SK-N-SH (cell line): Measurements from ENCODE around the gene SUMF2. TPM values are rescaled to one million over a fixed set of nuclear protein-coding genes. Genes with fewer than 3 reads are reported as not detected.

Source experiments
- CTCF ChIA-PET: fragments of 300-600, 350-600 bp; formaldehyde crosslinking; extraction: SDS; loops from one replicate; lab custom pipeline; 2021; lab: Yijun Ruan, JAX
- POLR2A ChIA-PET: fragments of 350-600 bp; sonication (Branson Sonifier 250); formaldehyde crosslinking; extraction: SDS; loops from one replicate; lab custom pipeline; 2020; ENCODE audit warnings: antibody characterized with exemption, inconsistent platforms; lab: Yijun Ruan, JAX
- DNase-seq: peaks from one replicate; pipeline ENCODE4 v3.0.0; 2012
- H2AFZ ChIP-seq: fragments of 200-600 bp; sonication (generic); 2 replicates; pipeline ENCODE4 v1.8.1; 2016; ENCODE audit warnings: antibody characterized with exemption, mild to moderate bottlenecking, low read depth
- H3F3A ChIP-seq: fragments of 200-600 bp; sonication (generic); replicated peaks from 2 replicates; pipeline ENCODE3; 2016; ENCODE audit warnings: antibody characterized with exemption, mild to moderate bottlenecking; ENCODE audit not compliant: insufficient read depth
- H3K27ac ChIP-seq, 2 experiments: fragments of 200-500 bp in 1 of 2; fragments of 200-600 bp in 1 of 2; sonication (Bioruptor generic) in 1 of 2; sonication (generic), shearing (Covaris generic) in 1 of 2; 2 replicates each; pipeline versions ENCODE4 v1.5.1 to v1.6.1; 2014 to 2016; ENCODE audit warnings: low read depth in 2 of 2, inconsistent platforms in 1 of 2, low read length in 1 of 2, mild to moderate bottlenecking in 1 of 2, mixed read lengths in 1 of 2
- H3K27me3 ChIP-seq: fragments of 200-600 bp; sonication (generic), shearing (Covaris generic); 2 replicates; pipeline ENCODE4 v1.6.1; 2016; ENCODE audit warnings: mixed run types; ENCODE audit not compliant: insufficient read depth
- H3K36me3 ChIP-seq, 2 experiments: fragments of 200-500 bp in 1 of 2; fragments of 200-600 bp in 1 of 2; sonication (Bioruptor generic) in 1 of 2; sonication (generic) in 1 of 2; replicated peaks in 1 of 2; 2 replicates each; pipeline versions ENCODE3 to v1.5.1; 2014 to 2016; ENCODE audit warnings: low read length in 1 of 2, mild to moderate bottlenecking in 1 of 2; ENCODE audit not compliant: insufficient read depth in 2 of 2, control insufficient read depth in 1 of 2
- H3K4me1 ChIP-seq, 2 experiments: fragments of 200-500 bp in 1 of 2; fragments of 200-600 bp in 1 of 2; sonication (Bioruptor generic) in 1 of 2; sonication (generic), shearing (Covaris generic) in 1 of 2; 2 replicates each; pipeline versions ENCODE4 v1.5.1 to v1.6.1; 2014 to 2016; ENCODE audit warnings: low read depth in 1 of 2, low read length in 1 of 2, mixed run types in 1 of 2; ENCODE audit not compliant: insufficient read depth in 2 of 2, control insufficient read depth in 1 of 2
- H3K4me2 ChIP-seq: fragments of 200-600 bp; sonication (generic), shearing (Covaris generic); 2 replicates; pipeline ENCODE4 v1.6.1; 2017; ENCODE audit warnings: mixed run types
- H3K4me3 ChIP-seq, 2 experiments: fragments of 200-500 bp in 1 of 2; fragments of 200-600 bp in 1 of 2; sonication (Bioruptor generic) in 1 of 2; sonication (generic), shearing (Covaris generic) in 1 of 2; 2 replicates each; pipeline versions ENCODE4 v1.5.1 to v1.8.1; 2014 to 2016; ENCODE audit warnings: low read depth in 2 of 2, inconsistent platforms in 1 of 2, low read length in 1 of 2, mild to moderate bottlenecking in 1 of 2, mixed read lengths in 1 of 2, moderate library complexity in 1 of 2
- H3K79me2 ChIP-seq: fragments of 200-600 bp; sonication (generic); 2 replicates; pipeline ENCODE4 v1.8.1; 2017; ENCODE audit warnings: mild to moderate bottlenecking; ENCODE audit not compliant: insufficient read depth
- H3K9ac ChIP-seq: fragments of 200-600 bp; sonication (generic); 2 replicates; pipeline ENCODE4 v1.6.1; 2017; ENCODE audit warnings: mixed run types
- H3K9me2 ChIP-seq: fragments of 200-600 bp; sonication (generic); 2 replicates; pipeline ENCODE4 v1.6.1; 2017; ENCODE audit warnings: mixed run types
- H3K9me3 ChIP-seq: fragments of 200-600 bp; sonication (generic); 2 replicates; pipeline ENCODE4 v1.6.1; 2017; ENCODE audit warnings: mixed run types, mild to moderate bottlenecking, moderate library complexity
- H4K20me1 ChIP-seq: fragments of 200-600 bp; sonication (generic); 2 replicates; pipeline ENCODE4 v1.6.1; 2017; ENCODE audit warnings: mild to moderate bottlenecking, mixed run types; ENCODE audit not compliant: insufficient read depth
- CTCF ChIP-seq: fragments of 200-600 bp; sonication (generic); IDR thresholded peaks from 2 replicates; pipeline ENCODE4 v1.6.1; 2017; ENCODE audit warnings: antibody characterized with exemption, mild to moderate bottlenecking, moderate library complexity
- EZH2phosphoT487 ChIP-seq: fragments of 200-600 bp; sonication (generic); IDR thresholded peaks from 2 replicates; pipeline ENCODE4 v1.6.1; 2017; ENCODE audit warnings: low read depth, mixed run types, mild to moderate bottlenecking, antibody characterized with exemption, moderate library complexity, borderline replicate concordance
- FOSL2 ChIP-seq: IDR thresholded peaks from 2 replicates; pipeline ENCODE4 v1.4.0; 2012; ENCODE audit warnings: low read depth, mild to moderate bottlenecking, moderate library complexity, borderline replicate concordance
- IRF3 ChIP-seq: fragments of 150-350 bp; IDR thresholded peaks from 2 replicates; pipeline ENCODE4 v1.6.1; 2016; ENCODE audit warnings: mild to moderate bottlenecking, low read depth, low read length
- MEF2A ChIP-seq: IDR thresholded peaks from 2 replicates; pipeline ENCODE4 v1.4.0; 2012; ENCODE audit warnings: low read depth, borderline replicate concordance
- NFIC ChIP-seq: IDR thresholded peaks from 2 replicates; pipeline ENCODE4 v1.4.0; 2012; ENCODE audit warnings: borderline replicate concordance
- POLR2AphosphoS5 ChIP-seq: IDR thresholded peaks from 2 replicates; pipeline ENCODE4 v1.6.1; 2012; ENCODE audit warnings: low read depth, low read length
- RFX5 ChIP-seq: IDR thresholded peaks from 2 replicates; pipeline ENCODE4 v1.6.1; 2012; ENCODE audit warnings: mild to moderate bottlenecking, improper control_type of control experiment, low read length
- TAF1 ChIP-seq: IDR thresholded peaks from 2 replicates; pipeline ENCODE4 v1.6.1; 2012; ENCODE audit warnings: low read depth, mild to moderate bottlenecking, low read length, moderate library complexity, borderline replicate concordance
- TEAD4 ChIP-seq: IDR thresholded peaks from 2 replicates; pipeline ENCODE4 v1.4.0; 2012; ENCODE audit warnings: mild to moderate bottlenecking, borderline replicate concordance; ENCODE audit not compliant: insufficient read depth
- ZBTB33 ChIP-seq: IDR thresholded peaks from 2 replicates; pipeline ENCODE4 v1.4.0; 2012; ENCODE audit warnings: low read depth, borderline replicate concordance
- WGBS: methylation state at CpG from one replicate; pipeline ENCODE4 v1.1.6; 2017; ENCODE audit warnings: low lambda C conversion rate; 5-methylcytosine and 5-hydroxymethylcytosine counted together
- polyA plus RNA-seq, 3 experiments: library from polyadenylated mRNA; depleted of rRNA; stranded (reverse); fragments of >200 nt; gene quantifications; 2 replicates each; pipeline ENCODE4 v1.2.3, GENCODE V29; 2012

SUMF2 gene
- polyA plus RNA-seq, 1 of the 3 experiments (the other 2 are of a cell fraction): 162 TPM

DNA sequence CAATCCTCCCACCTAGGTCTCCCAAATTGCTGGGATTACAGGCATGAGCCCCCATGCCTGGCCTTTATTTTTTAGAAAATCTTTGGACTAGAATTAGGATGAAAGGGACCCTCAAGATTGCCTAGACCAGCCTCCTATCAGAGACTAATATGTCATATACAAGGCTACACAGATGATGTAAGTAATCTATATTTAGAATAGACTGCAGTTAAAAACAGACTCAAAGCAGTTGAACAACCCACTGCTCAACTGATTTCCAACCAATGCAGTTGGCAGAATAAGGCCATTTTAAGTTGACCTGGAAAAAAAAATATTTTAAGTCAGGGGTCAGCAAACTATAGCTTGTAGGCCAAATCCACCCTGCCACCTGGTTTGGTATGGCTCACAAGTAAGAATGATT is 40.6 kb upstream of the SUMF2 start (continued):
- no peak for TF ChIP-seq CTCF

DNA sequence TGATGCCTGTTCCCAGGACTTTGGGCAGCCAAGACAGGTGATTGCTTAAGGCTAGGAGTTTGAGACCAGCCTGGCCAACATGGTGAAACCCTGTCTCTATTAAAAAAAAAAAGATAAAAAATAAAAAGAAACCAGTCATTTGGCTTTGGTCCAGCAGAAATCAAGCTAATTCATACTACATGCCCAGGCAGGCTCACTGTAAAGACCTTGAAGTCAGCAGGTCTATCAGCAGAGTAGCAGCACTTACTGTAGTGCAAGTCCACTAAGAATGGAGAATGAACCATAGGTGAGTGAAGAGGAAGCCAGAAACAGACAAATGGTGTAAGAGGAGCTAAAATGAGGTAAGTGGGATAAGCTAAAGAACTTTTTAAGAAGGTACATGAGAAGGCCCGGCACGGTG is 37.5 kb upstream of the SUMF2 start:
- Histone ChIP-seq H3K36me3 (peaks cover 4 to 49% of the 10 kb centered on the region in 2 experiments), H3K4me3 (no peak overlapping the region), H3K9ac (no peak overlapping the region), H3F3A (no peaks in the 10 kb centered on the region), H3K9me3 (no peaks in the 10 kb centered on the region), H2AFZ (no peak overlapping the region), H3K4me2 (no peak overlapping the region), H3K79me2 (no peaks in the 10 kb centered on the region; the same call in 1 of the 2 replicates), H4K20me1 (no peaks in the 10 kb centered on the region), H3K4me1 (no peaks in the 10 kb centered on the region; a peak in 1 of 4 replicates), H3K27me3 (no peaks in the 10 kb centered on the region), H3K27ac (no peak overlapping the region; a peak in 1 of 4 replicates), H3K9me2 (no peaks in the 10 kb centered on the region)
- ChIA-PET CTCF (interaction anchor here (0.5 to 2.8 kb wide), 2 partner anchors 53 to 78 kb away, joined by 4 to 9 read pairs; no protein-coding TSS in a partner anchor), POLR2A (interaction anchor here (1.2 kb wide), 1 partner anchor 25 kb away, joined by 3 read pairs; the partner anchor contains the start of genes CCT6A and PSPH)
- 89% methylated on average over 2 of the region's 2 CpGs for WGBS
- TF ChIP-seq IRF3 (no peak), FOSL2 (no peak), EZH2phosphoT487 (no peak), ZBTB33 (no peak), TAF1 (no peak), NFIC (no peak), POLR2AphosphoS5 (no peak), MEF2A (no peak), RFX5 (no peak), TEAD4 (no peak)
- DNase-seq: no peak
